ENCODE results near the gene CACNA2D4. TPM values are rescaled to one million over a fixed set of nuclear protein-coding genes. Genes with fewer than 3 reads are reported as not detected.

CACNA2D4 gene
- total RNA-seq, 1 donor from 2014 or later = 0.58 TPM

DNA sequence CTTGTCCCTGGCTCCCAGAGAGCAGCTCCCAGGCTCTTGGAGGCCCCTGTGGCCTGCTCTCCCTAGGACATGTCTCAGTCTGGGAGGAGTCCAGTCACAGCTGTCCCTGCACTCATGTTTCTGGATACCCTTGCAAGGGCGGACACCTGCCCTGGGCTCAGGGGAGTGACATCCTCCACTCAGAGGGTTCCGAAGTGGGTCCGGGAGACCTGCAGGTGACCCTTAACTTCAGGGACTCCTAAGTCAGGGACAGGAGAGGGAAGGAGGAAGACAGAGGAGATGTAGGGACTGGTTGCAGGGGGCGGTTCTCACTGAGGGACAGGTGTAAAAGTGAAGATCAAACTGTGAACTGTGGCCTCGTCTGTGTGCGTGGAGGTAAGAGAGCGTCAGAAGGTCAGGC is 37.6 kb downstream of the CACNA2D4 start:
- TF ChIP-seq, protein P1, sequence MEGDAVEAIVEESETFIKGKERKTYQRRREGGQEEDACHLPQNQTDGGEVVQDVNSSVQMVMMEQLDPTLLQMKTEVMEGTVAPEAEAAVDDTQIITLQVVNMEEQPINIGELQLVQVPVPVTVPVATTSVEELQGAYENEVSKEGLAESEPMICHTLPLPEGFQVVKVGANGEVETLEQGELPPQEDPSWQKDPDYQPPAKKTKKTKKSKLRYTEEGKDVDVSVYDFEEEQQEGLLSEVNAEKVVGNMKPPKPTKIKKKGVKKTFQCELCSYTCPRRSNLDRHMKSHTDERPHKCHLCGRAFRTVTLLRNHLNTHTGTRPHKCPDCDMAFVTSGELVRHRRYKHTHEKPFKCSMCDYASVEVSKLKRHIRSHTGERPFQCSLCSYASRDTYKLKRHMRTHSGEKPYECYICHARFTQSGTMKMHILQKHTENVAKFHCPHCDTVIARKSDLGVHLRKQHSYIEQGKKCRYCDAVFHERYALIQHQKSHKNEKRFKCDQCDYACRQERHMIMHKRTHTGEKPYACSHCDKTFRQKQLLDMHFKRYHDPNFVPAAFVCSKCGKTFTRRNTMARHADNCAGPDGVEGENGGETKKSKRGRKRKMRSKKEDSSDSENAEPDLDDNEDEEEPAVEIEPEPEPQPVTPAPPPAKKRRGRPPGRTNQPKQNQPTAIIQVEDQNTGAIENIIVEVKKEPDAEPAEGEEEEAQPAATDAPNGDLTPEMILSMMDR (IDR thresholded peaks at IDR 0.05; ENCODE audit: insufficient read depth, low read length, poor library complexity, severe bottlenecking) = no peak
- Histone ChIP-seq H3K4me3 (ENCODE audit: low read depth, low read length) (no peak overlapping the region), H3K27me3 (ENCODE audit: control insufficient read depth, insufficient read depth, low read length) (peaks cover 2% of the 10 kb centered on the region), H3K36me3 (ENCODE audit: control insufficient read depth, insufficient read depth, low read length) (no peaks in the 10 kb centered on the region)
- no peak for DNase-seq (ENCODE audit: low read depth)

DNA sequence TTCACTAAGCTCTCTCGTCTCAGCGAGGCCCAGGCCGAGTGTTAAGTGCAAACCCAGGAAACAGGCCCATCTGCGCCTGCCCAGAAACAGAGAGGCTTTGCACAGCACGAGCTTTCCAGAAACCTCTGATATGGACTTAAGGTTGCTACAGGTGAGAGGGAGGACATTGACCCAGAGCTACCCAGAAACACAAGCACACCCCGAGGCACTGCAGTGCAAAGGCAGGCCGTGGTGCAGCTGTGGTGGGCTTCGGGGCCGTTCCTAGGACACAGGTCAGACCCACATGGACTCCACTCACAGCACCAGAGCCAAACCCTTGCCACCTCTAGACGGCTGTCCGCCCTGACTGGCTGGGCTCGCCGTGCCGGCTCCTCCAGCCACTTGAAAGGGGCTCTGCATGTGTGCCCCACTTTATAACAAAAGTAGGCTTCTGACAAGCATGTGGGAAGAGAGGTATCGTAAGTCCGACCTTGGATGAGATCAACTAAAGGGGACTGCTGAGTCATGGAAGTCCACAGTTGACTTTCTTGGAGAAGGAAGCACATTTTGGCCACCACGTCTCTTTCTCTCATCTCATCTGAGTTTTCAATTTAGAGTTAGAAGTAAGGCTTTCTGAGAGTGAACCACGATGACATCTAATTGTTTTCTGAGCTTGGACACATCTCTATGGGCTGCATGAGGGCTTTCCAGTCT is 38.2 kb downstream of the CACNA2D4 start:
- TF ChIP-seq, protein P1 (IDR thresholded peaks at IDR 0.05; ENCODE audit: insufficient read depth, low read length, poor library complexity, severe bottlenecking) = no peak
- Histone ChIP-seq H3K27me3 (ENCODE audit: control insufficient read depth, insufficient read depth, low read length) (peaks cover 2% of the 10 kb centered on the region), H3K4me3 (ENCODE audit: low read depth, low read length) (no peak overlapping the region), H3K36me3 (ENCODE audit: control insufficient read depth, insufficient read depth, low read length) (no peaks in the 10 kb centered on the region)
- DNase-seq (ENCODE audit: low read depth) = no peak

DNA sequence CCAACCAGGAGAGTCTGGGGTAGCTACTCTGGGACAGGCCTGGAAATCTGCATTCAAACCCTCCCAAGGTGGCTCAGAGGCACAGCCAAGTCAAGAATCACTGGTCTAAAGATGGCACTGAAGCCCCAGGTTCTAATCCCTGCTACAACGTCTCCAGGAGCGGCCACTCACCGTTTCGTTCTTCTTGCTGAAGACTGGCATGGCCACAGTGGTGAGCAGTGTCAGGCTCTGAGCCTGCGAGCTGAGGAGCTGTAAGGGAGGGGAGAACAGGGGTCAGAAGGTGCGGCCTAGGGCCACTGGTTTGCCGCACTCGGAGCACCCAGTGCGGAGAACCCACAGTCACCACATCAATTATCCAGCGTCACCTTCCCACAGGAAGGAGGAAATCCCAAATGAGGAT is 38.8 kb downstream of the CACNA2D4 start:
- Histone ChIP-seq H3K36me3 (ENCODE audit: control insufficient read depth, insufficient read depth, low read length) (no peaks in the 10 kb centered on the region), H3K27me3 (ENCODE audit: control insufficient read depth, insufficient read depth, low read length) (peaks cover 2% of the 10 kb centered on the region), H3K4me3 (ENCODE audit: low read depth, low read length) (no peak overlapping the region)
- TF ChIP-seq, protein P1 (IDR thresholded peaks at IDR 0.05; ENCODE audit: insufficient read depth, low read length, poor library complexity, severe bottlenecking) = no peak
- no peak for DNase-seq (ENCODE audit: low read depth)

DNA sequence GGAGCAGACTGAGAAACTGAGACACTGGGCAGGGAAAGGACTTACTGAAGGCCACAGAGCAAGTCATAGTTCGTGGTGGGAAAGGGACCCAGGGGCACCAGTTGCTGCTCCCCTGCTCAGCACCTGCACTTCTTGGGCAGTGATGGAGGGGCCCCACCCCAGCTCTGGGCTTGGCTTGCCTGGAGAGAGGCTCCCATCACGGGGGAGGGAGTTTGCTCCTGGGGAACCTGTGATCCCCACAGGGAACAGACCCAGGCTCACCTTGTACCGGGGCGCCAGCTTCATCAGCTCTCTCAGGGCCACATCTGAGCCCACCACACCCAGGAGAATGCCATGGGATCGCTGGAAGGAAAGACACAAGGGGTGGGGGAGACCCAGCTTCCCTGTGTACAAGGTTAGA is 39.8 kb downstream of the CACNA2D4 start:
- TF ChIP-seq, protein P1 (IDR thresholded peaks at IDR 0.05; ENCODE audit: insufficient read depth, low read length, poor library complexity, severe bottlenecking) = no peak

DNA sequence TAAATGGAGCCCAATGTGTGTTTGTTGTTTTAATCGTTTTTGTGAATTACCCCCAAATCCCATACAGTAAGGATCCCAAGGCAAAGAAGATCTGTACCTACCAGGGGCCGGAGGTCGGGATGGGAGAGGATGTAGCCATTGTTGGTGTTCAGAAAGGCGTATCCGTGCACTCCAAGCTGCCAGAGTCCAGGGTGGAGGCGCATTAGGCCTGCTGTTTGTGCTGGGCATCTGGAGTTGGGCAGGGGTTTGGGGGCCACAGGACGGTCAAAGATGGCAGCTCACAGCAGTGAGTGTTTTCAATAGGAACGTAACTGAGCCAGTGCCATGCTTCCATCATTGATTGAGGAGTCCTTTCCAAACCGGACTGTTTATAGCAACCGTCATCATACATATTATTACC is 40.2 kb downstream of the CACNA2D4 start:
- Histone ChIP-seq H3K27me3 (ENCODE audit: control insufficient read depth, insufficient read depth, low read length) (peaks cover 8% of the 10 kb centered on the region), H3K4me3 (ENCODE audit: low read depth, low read length) (no peak overlapping the region), H3K36me3 (ENCODE audit: control insufficient read depth, insufficient read depth, low read length) (no peaks in the 10 kb centered on the region)
- TF ChIP-seq, protein P1 (IDR thresholded peaks at IDR 0.05; ENCODE audit: insufficient read depth, low read length, poor library complexity, severe bottlenecking) = no peak
- no peak for DNase-seq (ENCODE audit: low read depth)

More for the DNA sequence above, 39.8 kb downstream of the CACNA2D4 start:
- Histone ChIP-seq H3K4me3 (ENCODE audit: low read depth, low read length) (no peak overlapping the region), H3K27me3 (ENCODE audit: control insufficient read depth, insufficient read depth, low read length) (peaks cover 6% of the 10 kb centered on the region), H3K36me3 (ENCODE audit: control insufficient read depth, insufficient read depth, low read length) (no peaks in the 10 kb centered on the region)
- DNase-seq (ENCODE audit: low read depth) = no peak
